NCI-H2196 treated with DMSO at 0.1 percent for 48 hours (cell line): ENCODE data around the gene SPSB3.
"Not testable (repeated sequence)": the region's sequence is repeated elsewhere in the genome, so short reads cannot be mapped to it uniquely, and the experiment has no call there.

Experiments
- DNase-seq: peaks from one replicate; lab custom pipeline; 2025; ENCODE audit not compliant: unreplicated experiment; lab: John Stamatoyannopoulos, UW

The SPSB3 gene

DNA sequence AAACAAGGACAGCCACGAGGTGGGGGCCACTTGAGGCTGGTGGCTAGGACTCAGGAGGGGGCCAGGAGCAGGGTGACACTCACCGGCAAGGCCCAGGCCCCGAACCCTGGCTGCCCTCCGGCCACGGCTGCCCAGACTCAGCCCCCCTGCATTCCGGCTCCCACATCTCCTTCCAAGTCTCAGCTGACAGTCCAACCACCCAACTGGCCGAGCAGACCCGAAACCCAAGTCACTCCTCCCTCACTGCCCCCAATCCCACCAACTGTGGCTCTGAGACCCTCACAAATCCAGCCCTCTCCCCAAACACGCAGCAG, 34.9 kb upstream of the SPSB3 start:
- DNase-seq: no peak

DNA sequence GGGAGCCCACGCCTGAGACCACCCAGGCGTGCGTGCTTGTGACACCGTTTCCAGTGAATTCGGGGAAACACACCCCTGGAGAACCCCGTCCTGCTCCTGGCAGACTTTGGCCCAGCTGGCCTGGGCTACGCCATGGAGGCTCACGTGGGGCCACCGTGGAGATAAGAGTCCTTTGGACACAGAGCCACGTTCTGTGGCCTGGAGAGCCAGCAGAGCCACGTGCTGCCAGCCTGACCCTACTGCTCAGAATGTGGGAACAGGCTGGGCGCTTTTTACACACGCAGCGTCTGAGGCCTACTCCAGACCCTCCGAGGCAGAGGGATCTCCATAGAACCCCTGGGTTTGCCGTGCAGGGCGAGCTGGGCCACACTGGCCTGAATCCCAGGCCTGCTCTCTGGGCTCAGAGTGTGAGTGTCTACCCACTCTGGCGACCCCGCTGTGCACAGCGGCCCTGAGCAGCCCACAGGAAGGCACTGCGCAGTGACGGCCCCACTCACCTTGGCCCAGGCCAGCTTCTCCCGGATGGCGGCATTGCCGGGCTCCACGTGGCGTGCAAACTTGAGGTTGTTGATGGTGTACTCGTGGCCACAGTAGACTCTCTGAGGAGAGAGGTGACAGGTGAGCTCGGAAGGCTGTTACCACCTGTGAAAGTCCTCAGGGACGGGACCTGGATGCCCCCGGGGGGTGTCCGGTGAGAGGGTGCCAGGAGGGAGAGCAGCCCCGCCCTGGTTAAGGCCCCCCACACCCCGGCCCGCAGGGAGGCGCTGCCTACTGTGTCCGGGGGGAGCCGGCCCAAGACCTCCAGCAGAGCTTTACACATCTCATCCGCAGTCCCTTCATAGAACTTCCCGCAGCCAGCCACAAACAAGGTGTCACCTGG, 34.3 kb upstream of the SPSB3 start:
- DNase-seq: no peak

DNA sequence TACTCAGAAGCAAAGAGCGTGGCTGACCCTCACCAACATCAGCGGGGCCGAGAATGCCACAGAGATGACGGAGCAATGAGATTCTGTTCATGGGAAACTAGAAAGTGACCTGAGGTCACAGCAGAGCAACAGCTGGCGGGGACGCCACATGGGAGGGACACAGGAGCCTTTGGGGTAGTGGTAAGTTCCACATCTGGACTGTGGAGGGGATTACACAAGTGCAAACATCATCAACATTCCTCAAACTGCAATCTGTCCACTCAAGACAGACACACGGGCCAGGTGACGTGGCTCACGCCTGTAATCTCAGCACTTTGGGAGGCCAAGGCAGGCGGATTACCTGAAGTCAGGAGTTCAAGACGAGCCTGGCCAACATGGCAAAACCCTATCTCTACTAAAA, 33.1 kb upstream of the SPSB3 start:
- no peak for DNase-seq

DNA sequence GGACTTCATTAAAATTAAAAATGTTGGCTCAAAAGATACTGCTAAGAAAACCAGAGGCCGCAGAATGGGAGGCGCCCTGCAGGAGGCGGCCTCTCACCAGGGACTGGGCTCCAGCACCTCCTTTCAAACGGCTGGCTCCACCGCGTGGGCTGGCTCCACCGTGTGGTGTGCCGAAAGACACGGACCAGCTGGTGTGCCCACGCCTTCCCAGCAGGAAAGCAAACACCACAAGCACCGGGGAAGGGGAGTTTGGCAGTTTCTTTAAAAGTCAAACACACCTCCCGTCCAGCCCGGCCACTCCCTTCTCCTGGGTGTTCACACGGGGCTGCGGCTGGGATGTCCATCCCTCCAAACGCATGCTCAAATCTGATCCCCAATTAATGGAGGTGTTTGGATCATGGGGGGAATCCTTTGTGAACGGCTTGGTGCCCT, 30.4 kb upstream of the SPSB3 start:
- DNase-seq: peak; percentile 58

DNA sequence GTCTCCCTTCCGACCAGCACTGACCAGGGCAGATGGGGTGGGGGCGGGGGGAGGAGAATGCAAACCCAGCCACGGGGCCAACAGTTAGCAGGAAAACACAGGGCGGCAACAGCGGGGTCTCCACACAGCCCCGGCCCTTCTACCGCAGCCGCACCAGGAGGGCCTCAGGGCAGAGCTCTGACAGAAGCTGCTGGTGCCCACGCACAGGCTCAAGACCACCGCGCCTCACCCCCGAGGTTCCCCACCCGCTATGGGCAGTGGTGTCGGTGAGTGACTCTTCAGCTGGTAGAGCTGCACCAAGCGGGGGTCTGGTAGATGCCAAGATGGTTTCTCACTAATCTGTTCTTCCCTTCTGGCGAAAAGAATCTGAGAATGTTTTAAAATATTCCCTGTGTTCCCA, 28.2 kb upstream of the SPSB3 start:
- DNase-seq: no peak

DNA sequence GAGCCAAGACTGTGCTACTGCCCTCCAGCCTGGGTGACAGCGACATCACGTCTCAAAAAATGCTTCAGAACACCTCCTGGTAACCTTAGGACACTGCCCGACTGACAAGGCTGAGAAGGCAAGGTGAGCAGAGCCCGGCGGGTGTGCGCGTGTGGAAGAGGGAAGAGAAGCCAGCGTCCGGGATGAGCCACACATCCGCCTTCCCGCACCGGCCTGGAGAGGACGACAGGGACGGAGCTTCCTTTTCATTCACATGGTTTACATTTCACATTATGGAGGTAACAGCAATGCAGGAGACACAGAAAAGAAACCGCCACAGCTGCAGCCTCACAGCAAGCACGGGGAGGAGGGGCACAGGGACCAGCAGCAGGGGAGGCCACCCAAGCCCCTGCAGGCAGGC, 27.7 kb upstream of the SPSB3 start:
- DNase-seq: no peak

DNA sequence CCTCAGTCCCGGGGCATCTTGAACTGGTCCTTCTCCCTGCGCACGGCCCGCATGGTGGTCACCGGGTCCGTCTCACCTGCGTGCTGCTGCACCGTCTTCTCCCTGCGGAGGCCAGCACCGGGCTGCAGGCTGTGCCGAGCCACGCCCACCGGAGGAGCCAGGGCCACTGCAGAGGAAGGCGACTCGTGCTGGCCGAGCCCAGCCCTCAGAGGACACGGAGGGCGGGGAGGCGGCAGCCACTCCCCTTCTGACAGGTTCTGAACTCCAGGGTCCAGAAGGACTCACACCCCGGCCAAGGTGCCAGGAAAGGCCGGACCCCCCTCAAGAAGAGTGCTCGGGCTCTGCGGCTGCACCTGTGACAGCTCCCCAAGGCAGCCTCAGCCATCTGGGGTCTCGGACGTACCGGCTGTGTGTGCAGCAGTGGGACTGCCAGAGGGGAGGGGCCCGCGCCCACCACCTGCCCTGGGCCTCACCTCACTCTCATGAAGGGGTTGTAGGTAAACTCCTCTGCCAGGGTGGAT, 27.0 kb upstream of the SPSB3 start:
- DNase-seq: no peak

DNA sequence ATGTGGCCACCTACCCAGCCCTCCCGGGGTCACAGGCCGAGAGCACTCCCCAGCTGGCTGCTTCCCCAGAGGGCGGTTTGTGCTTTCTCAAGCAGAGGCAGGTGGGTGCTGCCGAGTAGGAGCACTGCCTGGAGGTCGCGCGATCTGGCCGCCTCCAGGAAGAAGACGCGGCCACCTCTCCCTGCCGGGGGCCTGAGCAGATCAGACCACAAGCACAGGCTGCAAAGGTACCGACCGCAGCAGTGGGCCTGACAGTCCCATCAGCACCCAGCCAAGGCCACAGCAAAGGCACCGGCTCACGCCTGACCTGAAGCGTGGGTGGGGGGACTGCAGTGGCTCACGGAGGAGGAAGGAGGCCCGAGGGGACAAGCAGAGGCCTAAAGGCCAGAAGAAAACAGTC, 26.3 kb upstream of the SPSB3 start:
- DNase-seq: no peak

DNA sequence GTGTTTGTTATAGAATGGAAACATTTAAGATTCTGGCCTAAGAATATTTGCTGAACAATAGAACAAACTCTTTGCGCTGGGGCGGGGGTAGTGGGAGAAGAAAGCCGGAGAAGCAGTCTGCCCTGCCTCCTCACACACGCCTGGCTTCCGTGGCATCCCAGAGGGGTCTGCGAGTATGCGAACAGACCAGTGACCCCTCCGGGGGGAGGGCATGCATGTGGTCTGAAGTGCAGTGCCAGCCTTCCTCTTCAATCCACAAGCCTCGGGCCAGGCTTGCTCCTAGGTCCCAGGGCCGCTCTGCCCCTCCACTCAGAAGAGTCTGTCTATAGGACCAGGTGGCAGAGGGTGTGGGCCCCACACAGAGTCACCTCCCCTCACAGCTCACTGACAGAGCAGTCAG, 25.3 kb upstream of the SPSB3 start:
- DNase-seq: no peak

DNA sequence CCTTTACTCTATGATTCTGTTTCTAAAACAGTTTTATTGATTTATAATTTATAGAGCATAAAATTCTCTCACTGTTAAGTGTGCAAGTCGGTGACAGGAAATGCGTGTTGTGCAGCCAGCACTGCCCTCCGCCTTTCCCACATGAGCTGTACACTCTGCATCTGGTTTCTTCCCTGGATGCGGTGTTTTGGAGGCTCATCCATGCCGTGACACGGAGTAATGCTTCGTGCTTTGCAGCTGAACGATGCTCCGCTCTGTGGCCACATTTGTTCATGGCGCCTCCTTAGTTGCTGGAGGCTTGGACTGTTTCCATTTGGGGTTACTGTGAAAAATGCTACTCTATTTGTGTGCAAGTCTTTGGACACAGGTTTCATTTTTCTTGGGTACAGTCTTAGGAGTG, 18.3 kb upstream of the SPSB3 start:
- no peak for DNase-seq

DNA sequence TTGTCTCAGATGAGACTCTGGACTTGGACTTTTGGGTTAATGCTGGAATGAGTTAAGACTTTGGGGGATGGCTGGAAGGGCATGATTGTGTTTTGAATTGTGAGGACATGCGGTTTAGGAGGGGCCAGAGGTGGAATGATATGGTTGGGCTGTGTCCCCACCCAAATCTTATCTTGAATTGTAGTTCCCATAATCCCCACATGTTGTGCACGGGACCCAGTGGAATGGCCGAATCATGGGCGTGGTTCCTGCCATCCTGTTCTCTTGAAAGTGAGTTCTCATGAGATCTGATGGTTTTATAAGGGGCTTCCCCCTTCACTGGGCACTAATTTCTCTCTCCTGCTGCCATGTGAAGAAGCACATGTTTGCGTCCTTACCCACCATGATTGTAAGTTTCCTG, 16.9 kb upstream of the SPSB3 start:
- DNase-seq: not testable (repeated sequence)

DNA sequence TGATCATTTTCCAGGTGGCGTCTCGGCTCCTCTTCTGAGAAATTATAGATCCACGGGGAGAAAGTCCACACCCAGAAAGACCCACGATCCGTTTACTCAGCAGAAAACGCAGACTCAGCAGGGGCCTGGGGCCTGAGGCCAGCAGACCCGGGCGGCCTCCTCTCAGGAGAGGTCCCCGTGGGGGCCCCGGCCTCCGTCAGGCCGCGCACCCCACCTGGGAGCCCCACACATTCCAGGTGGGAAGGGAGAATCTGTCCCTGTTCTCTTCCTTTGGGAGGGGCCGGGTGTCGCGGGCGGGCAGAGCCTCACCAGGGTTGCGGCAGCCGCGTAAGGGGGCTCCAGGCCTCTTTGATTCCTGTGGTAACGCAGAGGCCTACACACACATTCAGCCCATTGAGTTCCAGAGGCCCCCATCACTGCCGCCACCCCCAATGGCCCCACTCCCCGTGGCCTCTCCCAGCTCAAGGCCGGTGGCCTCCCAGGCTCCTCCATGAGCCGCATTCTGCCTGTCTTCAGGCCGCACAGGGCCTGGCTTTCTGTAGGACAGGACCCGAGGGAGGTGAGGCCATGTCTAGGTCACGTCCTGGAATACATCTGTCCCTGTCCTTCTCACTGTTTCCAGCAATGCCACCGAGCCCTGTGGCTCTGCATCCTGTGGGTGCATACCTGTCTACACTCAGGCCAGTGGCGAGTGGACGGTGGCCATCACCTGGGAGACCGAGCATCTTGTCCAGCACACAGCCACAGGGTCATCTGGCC, 12.7 kb upstream of the SPSB3 start:
- DNase-seq: no peak

DNA sequence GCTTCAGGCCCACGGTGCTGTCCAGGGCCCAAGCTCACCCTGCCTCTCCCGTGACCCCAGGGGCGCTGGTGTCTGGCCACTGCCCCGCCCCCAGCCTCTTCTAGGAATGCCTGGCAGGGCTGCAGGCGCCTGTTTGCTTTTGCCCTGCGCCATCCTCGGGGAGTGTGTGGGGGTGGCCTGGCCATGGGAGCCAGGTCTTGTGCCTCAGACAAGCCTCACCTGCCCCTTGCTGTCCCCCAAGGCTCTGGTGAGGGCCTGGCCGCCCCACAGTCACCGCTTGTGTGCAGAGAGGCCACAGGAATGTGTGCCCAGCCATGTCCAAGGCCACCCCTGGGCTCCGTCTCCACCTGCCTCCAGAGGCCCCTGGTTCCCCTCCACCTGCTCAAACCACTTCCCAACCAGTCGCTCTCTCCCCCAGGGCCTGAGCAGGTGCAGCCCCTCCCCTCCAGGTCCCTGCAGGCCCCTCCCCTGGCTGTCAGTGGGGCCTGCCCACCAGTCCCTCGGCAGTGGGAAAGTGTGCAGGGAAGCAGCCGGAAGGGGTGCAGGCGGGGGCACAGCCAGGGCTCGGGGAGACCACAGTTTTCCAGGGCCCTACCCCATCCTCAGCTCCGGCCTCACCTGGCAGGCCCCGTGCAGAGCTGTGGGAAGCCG, 12.0 kb upstream of the SPSB3 start:
- DNase-seq: no peak

DNA sequence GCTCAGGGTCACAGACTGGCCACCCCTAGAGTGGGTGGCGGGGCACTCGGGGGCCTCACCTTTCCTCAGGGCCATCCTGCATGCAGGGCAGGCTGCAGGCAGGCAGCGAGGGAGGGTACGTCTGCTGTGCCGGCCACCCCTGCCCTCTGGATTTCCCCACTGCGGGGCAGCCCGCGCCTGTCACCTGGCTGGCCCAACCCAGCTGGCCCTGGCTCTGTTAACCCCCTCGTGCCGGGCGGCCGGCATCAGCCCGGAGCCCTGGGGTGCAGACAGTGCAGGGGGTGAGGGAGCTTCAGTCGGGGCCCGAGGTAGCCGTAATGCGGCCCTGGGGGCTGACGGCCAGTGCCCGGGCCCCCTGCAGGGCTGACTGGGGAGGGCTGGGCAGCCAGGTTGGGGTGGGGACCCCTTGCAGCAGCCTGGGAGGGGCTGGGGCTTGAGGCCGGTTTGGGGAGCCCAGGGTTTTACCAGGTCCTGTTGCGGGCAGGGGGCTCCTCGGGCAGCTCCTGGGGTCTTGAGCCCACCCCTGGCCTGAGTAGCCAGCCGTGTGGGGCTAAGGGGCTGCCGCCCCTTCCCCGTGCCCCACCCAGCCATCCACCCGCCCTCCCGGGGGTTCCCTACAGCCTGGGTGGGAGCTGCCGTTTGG, 11.3 kb upstream of the SPSB3 start, which contains the start of gene IGFALS:
Gene IGFALS, minus strand, starts transcription at position 128 of the 643 bp plus-strand sequence. Its CDS starts 53 bp downstream, at position 75.
- no peak for DNase-seq

DNA sequence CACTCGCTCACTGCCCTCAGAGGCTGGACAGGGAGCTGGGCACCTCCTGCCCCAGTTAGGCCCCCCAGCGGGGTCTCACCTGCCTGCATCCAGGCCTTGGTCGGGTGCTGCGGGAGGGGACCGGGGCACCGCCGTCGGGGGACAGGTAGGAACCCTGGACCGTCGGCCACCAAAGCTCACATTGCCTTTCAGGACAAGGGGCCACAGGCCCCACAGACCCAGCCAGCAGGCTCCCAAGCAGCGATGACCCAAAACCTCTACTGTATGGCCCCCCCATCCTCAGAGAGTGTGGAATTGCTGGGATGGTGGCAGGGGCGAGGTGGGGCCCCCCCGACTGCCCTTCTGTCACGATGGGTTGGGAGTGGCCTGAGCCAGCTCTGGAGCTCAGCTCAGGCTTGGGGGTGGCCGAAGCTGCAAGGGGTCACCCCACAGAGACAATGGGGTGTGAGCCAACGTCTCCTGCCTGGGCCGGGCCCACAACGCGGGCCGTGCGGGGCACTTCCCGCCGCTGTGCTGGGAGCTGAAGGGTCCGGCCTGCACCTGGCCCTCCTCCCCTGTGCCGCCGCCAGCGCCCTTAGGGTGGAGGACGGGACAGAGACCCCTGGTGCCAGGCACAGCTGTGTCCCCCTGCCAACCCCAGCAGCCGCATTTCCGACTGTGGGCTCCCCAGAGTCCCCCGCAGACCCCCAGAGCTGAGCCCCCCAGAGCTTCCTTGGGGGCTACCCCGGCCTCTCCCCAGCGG, 10.6 kb upstream of the SPSB3 start:
- no peak for DNase-seq

DNA sequence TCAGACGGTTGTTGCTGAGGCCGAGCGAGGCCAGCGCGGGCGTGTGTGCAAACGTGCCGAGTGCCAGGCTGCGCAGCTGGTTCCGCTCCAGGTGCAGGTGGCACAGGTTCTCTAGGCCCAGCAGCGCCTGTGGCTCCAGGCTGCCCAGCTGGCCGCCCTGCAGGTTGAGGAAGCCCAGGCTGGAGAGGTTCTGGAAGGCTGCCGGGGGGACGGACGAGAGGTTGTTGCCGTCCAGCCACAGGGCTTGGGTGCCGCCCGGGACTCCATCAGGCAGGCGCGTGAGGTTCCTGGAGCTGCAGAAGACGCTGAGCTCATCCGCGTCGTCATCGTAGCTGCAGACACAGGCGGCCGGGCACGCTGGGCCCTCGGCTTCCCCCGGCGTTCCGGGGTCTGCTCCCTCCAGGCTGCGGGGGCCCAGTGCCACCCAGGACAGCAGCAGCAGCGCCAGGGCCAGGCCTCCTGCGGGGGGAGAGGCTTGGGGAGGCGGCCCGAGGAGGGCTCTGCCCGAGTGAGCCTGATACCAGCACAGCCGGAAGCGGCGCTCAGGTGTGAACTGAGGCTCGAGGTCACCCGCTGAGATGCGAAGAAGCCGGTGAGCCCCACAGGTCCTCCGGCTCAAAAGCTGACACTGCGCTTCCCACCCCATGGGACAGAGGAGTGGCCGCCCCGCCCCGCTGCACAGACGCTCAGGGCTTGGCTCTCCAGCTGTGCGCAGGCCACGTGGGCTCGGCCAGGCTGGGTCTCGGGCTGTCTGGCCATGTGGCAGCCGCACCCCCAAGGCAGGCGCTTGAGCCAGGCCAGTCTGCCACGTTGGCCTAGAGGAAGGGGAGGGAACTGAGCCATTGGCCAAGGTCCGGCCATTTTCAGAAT, 9.8 kb upstream of the SPSB3 start:
- DNase-seq: no peak

DNA sequence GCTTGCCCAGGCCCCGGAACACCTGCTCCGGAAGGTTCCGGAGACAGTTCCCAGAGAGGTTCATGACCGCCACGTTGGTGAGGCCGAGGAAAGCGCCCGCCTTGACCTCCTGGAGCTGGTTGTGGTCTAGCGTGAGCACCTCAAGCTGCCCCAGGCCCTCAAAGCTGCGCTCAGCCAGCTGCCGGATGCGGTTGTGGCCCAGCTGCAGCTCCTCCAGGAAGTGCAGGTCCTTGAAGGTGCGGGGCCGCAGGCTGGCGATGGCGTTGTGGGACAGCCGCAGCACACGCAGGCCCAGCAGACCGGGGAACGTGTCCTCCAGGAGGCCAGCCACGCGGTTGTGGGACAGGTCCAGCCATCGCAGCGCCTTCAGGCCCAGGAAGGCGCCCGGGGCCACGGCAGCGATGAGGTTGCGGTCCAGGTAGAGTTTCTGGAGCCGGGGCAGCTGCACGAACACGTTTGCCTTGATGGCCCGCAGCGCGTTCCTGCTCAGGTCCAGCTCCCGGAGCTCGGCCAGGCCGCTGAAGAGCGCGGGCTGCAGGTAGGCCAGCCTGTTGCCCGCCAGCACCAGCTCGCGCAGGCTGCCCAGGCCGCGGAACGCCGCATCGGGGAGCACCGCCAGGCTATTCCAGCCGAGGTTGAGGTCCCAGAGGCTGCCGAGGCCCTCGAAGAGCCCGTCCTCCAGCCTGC, 9.0 kb upstream of the SPSB3 start:
- DNase-seq: no peak

DNA sequence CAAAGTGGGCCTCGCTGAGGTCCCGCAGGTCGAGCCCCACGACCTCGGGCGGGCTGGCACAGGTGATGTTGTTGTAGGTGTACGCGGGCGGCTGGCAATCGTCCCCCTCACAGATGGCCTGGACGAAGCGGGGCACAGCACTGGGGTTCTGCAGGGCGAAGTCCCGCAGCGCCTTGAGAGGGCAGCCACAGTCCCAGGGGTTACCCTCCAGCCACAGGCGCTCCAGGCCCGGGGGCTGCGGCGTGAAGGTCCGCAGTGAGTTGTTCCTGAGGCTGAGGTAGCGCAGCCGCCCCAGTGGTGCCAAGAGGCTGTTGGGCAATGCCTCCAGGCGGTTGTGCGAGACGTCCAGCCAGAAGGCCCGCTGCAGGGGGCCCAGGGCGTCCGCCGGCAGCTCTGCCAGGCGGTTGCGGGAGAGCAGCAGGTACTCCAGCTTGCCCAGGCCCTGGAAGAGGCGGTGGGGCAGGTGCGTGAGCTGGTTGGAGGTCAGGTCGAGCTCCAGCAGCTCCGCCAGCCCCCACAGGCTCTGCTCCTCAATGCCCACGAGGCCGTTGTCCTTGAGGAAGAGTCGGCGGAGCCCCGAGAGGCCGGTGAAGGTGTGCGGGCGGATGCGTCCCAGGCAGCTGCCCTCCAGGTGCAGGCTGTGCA, 8.4 kb upstream of the SPSB3 start:
- DNase-seq: no peak

DNA sequence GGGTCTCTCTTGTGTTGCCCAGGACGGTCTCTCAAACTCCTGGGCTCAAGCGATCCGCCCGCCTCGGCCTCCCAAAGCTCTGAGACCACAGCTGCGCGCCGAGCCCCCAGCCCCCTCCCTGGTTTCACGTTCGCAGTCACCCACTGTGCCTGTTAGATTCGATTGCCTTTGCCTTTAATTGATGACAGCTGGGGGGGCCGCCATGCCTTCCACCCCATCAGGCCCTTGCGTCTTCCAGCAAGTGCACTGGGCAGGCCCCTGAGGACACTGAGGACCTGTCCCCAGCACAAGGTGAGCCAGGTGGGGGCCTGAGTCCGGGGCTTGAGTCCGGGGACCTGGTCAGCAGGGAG, 7.9 kb upstream of the SPSB3 start:
- DNase-seq: no peak
